ENCODE measurements around the gene FBXL12. TPM values are rescaled to one million over a fixed set of nuclear protein-coding genes. Genes with fewer than 3 reads are reported as not detected.

Gene FBXL12
- total RNA-seq = 65.6 and 106 TPM in 2 replicates
- polyA plus RNA-seq = 47.5 and 49.7 TPM in 2 replicates

- H3K27ac ChIP-seq = peak within 1 kb of the TSS; percentile 94
- TF ChIP-seq, protein P1, sequence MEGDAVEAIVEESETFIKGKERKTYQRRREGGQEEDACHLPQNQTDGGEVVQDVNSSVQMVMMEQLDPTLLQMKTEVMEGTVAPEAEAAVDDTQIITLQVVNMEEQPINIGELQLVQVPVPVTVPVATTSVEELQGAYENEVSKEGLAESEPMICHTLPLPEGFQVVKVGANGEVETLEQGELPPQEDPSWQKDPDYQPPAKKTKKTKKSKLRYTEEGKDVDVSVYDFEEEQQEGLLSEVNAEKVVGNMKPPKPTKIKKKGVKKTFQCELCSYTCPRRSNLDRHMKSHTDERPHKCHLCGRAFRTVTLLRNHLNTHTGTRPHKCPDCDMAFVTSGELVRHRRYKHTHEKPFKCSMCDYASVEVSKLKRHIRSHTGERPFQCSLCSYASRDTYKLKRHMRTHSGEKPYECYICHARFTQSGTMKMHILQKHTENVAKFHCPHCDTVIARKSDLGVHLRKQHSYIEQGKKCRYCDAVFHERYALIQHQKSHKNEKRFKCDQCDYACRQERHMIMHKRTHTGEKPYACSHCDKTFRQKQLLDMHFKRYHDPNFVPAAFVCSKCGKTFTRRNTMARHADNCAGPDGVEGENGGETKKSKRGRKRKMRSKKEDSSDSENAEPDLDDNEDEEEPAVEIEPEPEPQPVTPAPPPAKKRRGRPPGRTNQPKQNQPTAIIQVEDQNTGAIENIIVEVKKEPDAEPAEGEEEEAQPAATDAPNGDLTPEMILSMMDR (IDR thresholded peaks at IDR 0.05; ENCODE audit: low read depth, low read length) = no peak
- no peaks in the 10 kb centered on the region for H3K27me3 ChIP-seq
Observed at GRCh38 chr19:9818734-9819595, at the start of gene FBXL12. Gene FBXL12 (minus strand): TSS chr19:9819079. CDS start chr19:9818813, 266 bp downstream.

DNA sequence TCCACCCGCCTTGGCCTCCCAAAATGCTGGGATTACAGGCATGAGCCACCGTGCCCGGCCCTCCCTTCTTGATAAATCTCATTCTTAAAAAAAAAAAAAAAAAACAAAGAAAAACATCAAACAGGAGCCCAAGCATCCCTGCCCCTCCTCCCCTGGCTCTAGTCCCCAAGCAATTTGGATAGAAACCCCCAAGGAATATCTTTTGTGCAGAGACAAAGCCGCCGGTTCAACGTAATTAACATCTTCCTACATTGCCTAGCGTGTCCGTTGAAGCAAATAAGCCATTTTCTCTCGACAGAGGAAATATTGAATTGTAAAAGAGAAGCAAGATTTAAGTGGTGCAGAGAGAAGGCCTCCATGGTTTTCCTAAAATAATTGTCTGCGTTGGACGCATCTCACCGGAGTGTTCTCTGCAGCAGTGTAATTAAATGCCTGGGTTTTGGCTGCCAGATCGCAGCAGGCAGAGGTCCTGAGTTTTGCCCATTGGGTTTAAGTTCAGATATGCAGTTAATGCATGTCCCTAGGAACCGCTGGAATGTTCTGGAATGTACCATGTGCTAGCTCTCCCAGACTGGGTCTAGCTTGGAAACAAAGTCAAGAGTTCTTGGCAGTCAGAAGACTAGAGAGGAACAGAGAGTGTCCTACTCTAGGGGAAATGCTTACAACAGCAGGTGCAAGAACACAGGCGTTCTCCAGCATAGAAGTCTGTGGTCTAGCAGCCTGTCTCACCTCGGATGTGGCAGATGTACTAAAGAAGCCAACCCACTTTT is 47.0 kb upstream of the FBXL12 start:
- H3K27ac ChIP-seq = no peak overlapping the region
- DNase-seq (ENCODE audit: low read depth in 1 of 2, low spot score in 1 of 2) = no peak

More at GRCh38 chr19:9818734-9819595, at the start of gene FBXL12:
- Histone ChIP-seq H3K9me3 (ENCODE audit: low read depth) (no peaks in the 10 kb centered on the region), H3K36me3 (peaks cover 2% of the 10 kb centered on the region), H3K4me3 (peak within 1 kb of the TSS; percentile 86), H3K4me1 (ENCODE audit: low read depth) (peaks cover 9% of the 10 kb centered on the region)
- peak; percentile 100 for DNase-seq (ENCODE audit: low read depth in 1 of 2, low spot score in 1 of 2)

DNA sequence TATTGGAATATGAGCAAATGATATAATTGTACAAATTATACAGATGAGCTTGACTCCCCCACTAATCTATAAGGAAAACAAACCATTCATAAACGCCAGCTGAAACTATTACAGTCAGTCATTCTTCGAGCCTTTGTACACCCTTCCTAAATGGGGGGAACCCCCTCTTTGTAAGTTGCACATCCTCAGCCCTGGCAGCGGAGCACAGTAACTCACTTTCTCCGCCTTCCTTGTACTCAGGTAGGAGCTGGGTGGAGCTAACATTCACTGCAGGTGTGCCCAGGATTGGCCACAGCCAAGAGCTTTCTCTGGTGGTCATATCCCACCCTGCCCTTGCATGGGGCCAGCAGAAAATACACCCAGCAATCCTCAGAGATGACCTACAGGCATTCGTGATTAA is 44.9 kb upstream of the FBXL12 start:
- H3K27ac ChIP-seq = no peak overlapping the region
- no peak overlapping the region for H3K4me3 ChIP-seq
- TF ChIP-seq, protein P1 (IDR thresholded peaks at IDR 0.05; ENCODE audit: low read depth, low read length) = no peak
- DNase-seq (ENCODE audit: low read depth in 1 of 2, low spot score in 1 of 2) = no peak
- no peaks in the 10 kb centered on the region for H3K27me3 ChIP-seq
- no peaks in the 10 kb centered on the region for H3K9me3 ChIP-seq (ENCODE audit: low read depth)
- H3K36me3 ChIP-seq = no peaks in the 10 kb centered on the region
- H3K4me1 ChIP-seq (ENCODE audit: low read depth) = no peaks in the 10 kb centered on the region

More for the DNA sequence above, 47.0 kb upstream of the FBXL12 start:
- Histone ChIP-seq H3K27me3 (no peaks in the 10 kb centered on the region), H3K4me3 (no peak overlapping the region), H3K4me1 (ENCODE audit: low read depth) (no peaks in the 10 kb centered on the region), H3K36me3 (no peaks in the 10 kb centered on the region), H3K9me3 (ENCODE audit: low read depth) (no peaks in the 10 kb centered on the region)
- TF ChIP-seq, protein P1 (IDR thresholded peaks at IDR 0.05; ENCODE audit: low read depth, low read length) = no peak

GRCh38 chr19:9862938-9863337 is 44.1 kb upstream of the FBXL12 start:
- H3K27me3 ChIP-seq = no peaks in the 10 kb centered on the region
- no peaks in the 10 kb centered on the region for H3K36me3 ChIP-seq
- TF ChIP-seq, protein P1 (IDR thresholded peaks at IDR 0.05; ENCODE audit: low read depth, low read length) = no peak
- H3K9me3 ChIP-seq (ENCODE audit: low read depth) = no peaks in the 10 kb centered on the region
- no peak overlapping the region for H3K27ac ChIP-seq
- H3K4me3 ChIP-seq = no peak overlapping the region
- DNase-seq (ENCODE audit: low read depth in 1 of 2, low spot score in 1 of 2) = no peak
- H3K4me1 ChIP-seq (ENCODE audit: low read depth) = no peaks in the 10 kb centered on the region

- no peak for DNase-seq (ENCODE audit: low read depth in 1 of 2, low spot score in 1 of 2)
- Histone ChIP-seq H3K27ac (no peak overlapping the region), H3K4me1 (ENCODE audit: low read depth) (no peaks in the 10 kb centered on the region)
Observed at GRCh38 chr19:9861503-9861902, 42.6 kb upstream of the FBXL12 start.

More at GRCh38 chr19:9861503-9861902, 42.6 kb upstream of the FBXL12 start:
- Histone ChIP-seq H3K9me3 (ENCODE audit: low read depth) (no peaks in the 10 kb centered on the region), H3K27me3 (no peaks in the 10 kb centered on the region), H3K4me3 (no peak overlapping the region), H3K36me3 (no peaks in the 10 kb centered on the region)
- TF ChIP-seq, protein P1 (IDR thresholded peaks at IDR 0.05; ENCODE audit: low read depth, low read length) = no peak
